NB4 (cell line): ENCODE results near the gene EPHA6.

Experiments used
- CTCF ChIP-seq: IDR thresholded peaks from one replicate; pipeline ENCODE4 v1.5.1; 2012; ENCODE audit warnings: low read depth, low read length
- MYC ChIP-seq: IDR thresholded peaks from 2 replicates; pipeline ENCODE4 v1.6.1; 2011; ENCODE audit warnings: low read depth, low read length
- POLR2A ChIP-seq: IDR thresholded peaks from 2 replicates; pipeline ENCODE4 v1.6.1; 2011; ENCODE audit warnings: mild to moderate bottlenecking; ENCODE audit not compliant: insufficient read length; ENCODE audit errors: extremely low read depth

DNA sequence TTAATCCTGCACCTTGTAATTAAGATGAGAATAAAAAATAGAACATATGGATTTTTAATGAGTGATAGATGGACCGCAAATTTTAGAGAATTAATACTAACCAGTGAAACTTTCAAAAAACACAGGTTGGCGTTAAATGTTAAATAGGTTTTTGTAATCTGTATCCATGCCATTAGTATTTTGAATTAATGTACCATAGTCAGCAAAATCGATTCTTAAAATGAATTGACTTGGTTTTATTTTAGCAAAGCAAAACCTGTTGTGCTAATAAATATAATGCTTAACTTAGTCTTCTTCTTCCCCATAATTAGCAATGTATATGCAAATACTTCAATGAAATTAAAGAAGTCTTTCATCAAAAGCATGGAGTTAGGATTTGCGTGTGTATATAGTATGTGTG is 63.1 kb downstream of the EPHA6 start:
- no peak for TF ChIP-seq CTCF
- TF ChIP-seq MYC = no peak
- TF ChIP-seq POLR2A = no peak
